Activated CD4-positive, alpha-beta T cell treated with anti-CD3 and anti-CD28 coated beads, Interleukin-10, Interleukin-2, amounts not matched to agents 100 ng/mL and 50 ng/mL, durations not matched to agents 16 hours and 8 hours (primary cell): ENCODE measurements around the gene TSC2.
A peak's percentile ranks its signal among the peaks of the same experiment; 100 is the strongest.
"Not testable (repeated sequence)": the region's sequence is repeated elsewhere in the genome, so short reads cannot be mapped to it uniquely, and the experiment has no call there.

Experiments
- DNase-seq: peaks from one replicate; pipeline ENCODE4 v3.0.0-alpha.2; 2020

Gene TSC2

DNA sequence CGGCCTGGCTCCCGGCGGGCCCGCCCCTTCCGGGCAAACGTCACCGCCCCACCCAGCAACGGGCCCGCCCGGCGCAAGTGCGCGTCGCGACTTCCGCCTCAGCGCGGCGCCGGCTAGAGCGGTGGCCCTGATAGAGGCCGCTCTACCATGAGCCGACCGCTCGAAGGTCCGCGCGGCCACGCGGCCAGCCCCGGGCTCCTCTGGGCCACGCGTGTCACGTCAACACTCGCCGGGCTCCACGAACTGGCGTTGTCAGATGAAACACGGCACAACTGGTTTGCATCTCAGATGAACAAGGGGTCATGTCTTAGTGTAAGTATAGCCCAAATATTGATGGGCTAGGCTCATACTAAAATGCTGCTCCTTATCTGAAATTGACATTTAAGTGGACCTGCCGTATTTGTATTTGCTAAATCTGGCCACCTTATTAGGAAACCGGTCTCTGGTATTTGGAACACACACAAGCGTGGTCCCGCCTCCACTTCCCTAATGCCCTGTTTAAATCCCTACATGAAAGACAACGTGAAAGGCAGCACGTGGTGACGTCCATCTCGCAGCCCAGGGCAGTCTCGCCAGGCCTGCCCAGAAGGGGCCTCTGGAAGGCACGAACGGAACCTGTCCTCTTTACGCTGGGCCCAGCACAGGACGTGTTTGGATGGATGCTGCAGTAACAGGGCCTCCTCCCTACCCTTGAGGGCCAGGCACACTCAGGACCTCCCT lies 37.8 kb upstream of the TSC2 start, which contains the start of gene ZNF598:
TSS of gene ZNF598 (minus strand) at position 31 of the 720 bp plus-strand sequence.
- peak; percentile 89 for DNase-seq

DNA sequence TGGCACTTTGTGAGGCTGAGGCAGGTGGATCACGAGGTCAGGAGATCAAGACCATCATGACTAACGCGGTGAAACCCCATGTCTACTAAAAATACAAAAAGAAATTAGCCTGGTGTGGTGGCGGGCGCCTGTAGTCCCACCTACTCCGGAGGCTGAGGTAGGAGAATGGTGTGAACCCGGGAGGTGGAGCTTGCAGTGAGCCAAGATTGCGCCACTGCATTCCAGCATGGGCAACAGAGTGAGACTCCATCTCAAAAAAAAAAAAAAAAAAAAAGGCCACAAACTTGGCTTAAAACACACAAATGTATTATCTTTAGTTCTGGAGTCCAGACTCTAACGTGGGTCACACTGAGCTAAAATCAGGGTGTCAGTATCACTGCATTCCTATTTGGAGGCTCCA lies 36.1 kb upstream of the TSC2 start:
- not testable (repeated sequence) for DNase-seq

DNA sequence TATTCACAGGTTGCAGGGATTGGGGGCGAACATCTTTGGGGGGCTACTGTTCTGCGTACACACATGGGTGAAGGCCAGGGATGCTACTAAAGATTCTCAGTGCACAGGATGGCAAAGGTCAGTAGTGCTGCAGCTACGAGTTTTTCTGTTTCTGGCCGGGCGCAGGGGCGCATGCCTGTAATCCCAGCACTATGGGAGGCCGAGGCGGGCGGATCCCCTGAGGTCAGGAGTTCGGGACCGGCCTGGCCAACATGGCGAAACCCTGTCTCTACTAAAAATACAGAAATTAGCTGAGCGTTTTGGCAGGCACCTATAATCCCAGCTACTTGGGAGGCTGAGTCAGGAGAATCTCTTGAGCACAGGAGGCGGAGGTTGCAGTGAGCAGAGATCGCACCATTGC lies 34.3 kb upstream of the TSC2 start:
- DNase-seq: no peak

DNA sequence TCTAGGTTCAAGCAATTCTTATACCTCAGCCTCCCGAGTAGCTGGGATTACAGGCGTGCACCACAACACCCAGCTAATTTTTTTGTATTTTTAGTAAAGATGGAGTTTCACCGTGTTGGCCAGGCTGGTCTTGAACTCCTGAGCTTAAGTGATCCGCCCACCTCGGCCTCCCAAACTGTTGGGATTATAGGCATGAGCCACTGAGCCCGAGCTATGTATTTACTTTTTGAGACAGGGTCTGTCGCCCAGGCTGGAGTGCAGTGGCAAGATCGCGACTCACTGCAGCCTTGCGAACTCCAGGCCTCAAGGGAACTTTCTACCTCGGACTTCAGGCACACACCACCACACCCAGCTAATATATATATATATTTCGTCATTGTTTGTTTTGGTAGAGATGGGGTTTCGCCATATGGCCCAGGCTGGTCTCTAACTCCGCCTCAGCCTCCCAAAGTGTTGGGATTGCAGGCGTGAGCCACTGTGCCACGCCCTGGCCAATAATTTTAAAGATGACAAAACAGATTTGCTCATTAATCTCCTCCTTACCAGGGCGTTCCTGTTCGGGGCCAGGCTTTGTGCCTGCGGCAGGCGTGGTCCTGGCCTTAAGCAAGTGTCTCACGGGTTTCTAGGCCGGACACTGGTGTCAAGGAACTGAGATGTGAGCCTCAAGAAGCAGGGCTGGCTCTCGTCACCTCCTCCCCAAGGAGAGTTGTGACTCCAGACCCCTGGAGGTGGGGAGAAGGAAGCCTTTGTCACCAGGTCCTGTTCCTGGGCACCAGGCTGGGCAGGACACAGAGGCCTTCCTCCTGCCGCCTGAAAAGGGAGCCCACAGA lies 32.5 kb upstream of the TSC2 start:
- DNase-seq: no peak

DNA sequence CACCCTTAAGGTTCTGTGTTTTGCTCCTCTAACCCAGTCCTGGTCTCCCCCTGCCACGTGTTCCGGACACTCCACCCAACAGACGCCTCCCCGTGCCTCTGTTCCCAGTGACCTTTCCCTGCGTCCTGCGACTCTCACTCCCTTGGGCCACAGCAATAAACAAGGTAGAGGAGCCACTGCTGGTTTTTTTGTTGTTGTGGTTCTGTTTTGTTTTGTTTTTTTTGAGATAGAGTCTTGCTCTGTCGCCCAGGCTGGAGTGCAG lies 31.9 kb upstream of the TSC2 start:
- no peak for DNase-seq

DNA sequence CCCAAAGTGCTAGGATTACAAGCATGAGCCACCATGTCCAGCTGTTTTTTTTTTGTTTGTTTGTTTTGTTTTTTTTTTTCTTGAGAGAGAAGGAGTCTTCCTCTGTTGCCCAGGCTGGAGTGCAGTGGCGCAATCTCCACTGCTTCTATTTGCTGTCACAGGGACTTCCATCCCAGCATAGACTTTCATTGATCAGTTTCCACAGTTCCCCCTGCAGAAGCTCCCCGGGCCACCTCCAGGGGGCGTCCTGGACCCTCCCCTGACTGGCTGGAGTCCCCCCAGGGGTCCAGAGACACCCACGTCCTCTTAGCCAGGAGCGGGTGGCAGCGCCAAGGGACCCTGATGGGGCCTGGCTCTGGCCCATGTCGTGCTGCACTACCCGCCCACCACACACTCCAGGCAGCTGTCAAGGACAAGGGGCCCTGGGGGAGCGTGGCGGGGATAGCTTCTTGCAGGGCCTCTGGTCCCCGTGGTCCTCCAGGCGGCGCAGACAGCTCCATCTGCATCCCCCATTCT lies 31.3 kb upstream of the TSC2 start:
- DNase-seq: no peak

DNA sequence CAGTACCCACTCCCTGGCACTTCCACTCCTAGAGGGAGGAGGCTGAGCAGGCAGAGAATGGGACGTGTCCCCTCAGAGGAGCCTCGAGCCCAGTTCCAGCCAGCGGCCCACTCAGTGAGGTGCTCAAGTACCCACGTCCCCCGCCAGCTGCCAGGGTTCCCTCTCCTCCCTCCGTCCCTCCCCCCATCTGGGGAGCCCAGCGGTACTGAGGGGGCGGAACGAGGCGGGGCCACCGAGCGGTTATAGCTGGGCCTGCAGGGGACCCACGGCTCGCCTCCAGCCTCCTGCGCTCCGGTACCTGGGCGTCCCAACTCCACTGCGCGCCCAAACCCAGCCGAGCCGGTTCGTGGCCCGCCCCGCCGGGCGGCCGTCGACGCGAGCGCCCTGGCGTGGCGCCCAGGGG lies 28.3 kb upstream of the TSC2 start, which contains the start of gene NPW:
TSS of gene NPW (plus strand) at position 268 of the 403 bp plus-strand sequence.
- no peak for DNase-seq

DNA sequence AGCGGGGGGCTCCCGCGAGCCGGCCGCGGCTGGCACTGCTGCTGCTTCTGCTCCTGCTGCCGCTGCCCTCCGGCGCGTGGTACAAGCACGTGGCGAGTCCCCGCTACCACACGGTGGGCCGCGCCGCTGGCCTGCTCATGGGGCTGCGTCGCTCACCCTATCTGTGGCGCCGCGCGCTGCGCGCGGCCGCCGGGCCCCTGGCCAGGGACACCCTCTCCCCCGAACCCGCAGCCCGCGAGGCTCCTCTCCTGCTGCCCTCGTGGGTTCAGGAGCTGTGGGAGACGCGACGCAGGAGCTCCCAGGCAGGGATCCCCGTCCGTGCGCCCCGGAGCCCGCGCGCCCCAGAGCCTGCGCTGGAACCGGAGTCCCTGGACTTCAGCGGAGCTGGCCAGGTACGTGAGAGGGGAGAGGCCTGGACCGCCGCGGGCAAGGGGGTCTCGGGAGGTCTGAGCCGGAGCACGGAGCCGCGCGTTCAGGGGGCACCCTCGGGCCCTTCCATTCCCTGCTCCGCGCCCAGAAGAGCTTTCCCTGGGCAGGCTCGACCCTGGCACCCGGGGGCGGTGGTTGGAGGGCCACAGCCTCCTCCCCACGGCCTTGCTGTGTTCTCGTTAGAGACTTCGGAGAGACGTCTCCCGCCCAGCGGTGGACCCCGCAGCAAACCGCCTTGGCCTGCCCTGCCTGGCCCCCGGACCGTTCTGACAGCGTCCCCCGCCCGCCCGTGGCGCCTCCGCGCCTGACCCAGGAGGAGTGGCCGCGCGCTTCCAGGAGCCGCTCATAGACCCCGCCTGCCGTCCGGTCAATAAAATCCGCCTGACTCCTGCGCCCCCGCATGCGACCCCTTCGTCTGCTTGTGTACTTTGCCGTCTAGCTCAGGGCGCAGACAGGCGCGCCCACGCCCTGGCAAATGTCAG lies 27.6 kb upstream of the TSC2 start:
- DNase-seq: no peak

DNA sequence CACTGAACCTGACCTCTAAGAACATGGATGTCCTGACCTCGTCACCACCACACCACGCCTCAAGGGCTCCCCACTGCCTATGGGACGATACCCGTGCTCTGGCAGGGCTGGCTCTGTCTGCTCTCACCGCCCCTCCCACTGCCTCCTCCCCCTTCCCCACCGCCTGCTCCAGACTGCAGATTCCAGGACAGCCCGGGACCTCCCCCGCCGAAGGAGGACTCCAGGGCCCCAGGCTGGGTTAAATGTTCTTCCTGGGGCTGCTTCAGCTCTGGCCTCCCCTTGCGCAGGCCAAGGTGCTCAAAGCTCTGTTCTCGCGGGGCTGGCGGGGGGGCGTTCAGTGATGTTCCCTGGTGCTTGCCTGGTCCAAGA lies 25.1 kb upstream of the TSC2 start:
- DNase-seq: peak; percentile 31

DNA sequence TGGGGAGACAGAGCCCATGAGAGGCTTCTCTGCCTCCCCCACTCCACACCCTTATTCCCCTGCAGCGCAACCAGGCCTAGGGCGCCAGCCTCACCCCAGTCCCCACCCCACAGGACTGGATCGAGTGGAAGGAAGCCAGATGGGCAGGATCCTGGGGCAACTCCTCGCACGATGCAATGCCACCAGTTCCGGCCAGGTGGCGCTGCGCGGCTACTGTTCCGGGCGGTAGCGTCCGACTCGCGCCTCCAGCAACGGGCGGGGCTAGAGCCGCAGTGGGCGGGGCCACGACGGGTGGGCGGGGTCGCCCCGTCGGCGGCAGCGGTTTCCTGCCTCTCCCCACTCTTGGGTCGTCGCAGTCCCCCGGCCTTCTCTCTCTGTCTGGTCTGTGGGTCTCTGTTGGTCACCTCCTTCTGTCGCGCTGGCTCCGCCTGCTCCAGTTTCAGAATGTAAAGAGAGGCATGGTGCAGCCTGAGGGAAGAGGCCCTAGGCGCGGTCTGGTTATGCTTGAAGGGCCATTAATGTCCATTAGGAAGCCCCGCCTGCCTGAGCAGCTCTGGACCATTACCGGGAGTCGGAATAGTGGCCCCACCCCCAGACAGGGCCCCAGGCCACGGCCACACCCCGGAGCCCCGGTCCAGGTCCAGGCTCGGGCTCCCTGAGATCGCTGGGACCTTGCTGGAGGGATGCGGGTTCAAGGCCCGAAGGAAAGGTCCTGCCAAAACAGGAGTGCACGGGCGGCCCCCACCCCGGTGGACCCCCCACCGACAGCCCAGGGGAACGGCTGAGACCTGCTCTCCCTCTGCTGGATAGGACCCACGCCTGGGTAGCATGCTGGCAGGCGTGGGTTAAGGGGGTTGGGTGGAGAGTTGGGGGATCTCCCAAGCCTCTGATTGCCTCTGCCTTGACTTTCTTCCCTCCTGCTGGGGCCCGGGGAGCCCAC lies 24.4 kb upstream of the TSC2 start:
- DNase-seq: peak; percentile 96

DNA sequence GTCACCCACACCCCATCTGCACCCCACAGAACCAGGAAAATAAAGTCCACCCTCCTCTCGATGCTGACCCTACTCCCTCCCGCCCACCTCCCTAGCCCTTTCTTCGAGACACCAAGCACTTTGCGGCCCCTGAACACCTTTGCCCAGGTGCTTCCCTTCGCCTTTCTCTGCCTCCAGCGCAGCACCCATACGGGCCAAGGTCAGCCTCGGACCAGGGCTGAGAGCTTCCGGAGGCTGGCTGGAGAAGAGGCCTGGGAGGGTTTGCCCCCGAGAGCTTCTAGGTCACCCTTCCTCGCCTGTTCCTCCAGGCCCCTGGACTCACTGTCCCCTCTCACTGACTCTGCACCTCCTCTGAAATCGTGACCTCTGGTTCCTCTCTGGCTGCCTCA lies 23.8 kb upstream of the TSC2 start:
- no peak for DNase-seq

DNA sequence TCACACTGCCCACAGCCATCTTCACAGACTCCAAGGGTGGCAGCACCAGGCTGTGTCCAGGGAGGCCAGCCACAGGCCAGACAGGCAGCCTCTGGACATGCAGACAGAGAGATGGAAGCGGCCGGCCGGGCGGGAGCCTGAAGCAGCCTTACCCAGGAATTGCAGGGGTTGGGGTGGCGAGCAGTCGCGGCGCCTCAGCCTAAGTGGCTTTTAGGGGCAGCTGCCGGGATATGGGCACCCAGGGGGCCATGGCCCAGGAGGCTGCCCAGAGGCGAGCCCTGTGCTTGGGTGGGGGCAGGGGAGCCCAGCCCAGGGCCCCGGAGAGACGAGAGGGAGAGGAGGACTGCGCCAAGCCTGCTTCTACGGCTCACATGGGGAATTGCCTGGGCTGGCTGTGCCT lies 22.5 kb upstream of the TSC2 start:
- DNase-seq: no peak

DNA sequence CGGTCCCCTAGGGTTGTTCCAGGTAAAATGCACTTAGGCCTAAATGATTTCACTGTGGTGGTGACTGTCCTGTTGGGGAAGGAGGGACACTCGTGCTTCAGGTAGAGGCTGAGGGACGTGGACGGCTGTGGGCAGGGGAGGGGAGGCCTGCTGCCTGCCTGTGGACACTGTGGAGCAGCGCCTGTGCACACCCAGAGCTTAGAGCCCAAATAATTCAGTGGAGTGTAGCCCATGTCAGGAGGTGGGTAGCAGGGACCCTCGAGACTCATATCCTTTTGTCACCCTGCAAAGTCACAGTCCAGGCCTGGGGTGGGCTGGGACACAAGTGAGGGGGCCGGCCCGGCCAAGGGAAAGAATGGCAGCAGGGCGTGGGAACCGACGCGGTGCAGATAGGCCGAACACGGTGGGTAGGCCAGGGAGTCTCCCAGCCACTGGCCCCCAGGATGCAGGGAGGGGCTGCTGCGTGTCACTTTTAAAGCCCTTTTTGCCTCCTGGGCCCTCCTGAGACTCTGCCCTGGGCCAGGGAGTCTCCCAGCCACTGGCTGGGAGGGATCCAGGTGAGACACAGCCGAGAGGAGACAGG lies 21.8 kb upstream of the TSC2 start:
- no peak for DNase-seq

DNA sequence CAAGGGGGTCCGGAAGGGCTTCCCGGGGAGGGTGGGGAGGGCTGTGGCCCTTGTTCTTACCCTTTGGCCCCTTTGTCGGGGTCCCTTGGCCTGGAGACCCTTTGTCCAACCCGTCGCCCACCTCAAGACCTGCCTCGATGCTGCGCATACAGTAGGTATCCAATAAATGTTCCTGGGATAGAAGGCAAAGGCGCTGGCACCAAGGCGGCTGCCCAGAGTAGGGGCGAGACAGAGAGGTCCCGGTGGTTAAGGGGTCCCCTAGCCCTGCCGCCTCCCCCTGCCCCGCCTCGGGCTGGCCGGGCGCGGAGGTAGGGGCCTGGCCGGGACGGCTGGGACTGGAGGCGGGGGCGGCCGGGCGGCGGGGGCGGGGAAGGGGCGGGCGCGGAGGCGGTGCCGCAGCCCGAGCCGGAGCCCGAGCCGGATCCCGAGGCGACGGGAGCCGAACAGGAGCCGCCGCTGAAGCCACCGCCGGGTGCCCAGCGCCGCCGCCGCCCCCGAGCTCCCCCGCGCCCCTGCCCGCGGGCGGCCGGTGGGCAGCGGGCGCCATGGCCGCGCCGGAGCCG lies 21.2 kb upstream of the TSC2 start, which contains the start of gene NHERF2:
TSS of gene NHERF2 (plus strand) at position 442 of the 563 bp plus-strand sequence. CDS start at position 546, 104 bp downstream.
- DNase-seq: no peak

DNA sequence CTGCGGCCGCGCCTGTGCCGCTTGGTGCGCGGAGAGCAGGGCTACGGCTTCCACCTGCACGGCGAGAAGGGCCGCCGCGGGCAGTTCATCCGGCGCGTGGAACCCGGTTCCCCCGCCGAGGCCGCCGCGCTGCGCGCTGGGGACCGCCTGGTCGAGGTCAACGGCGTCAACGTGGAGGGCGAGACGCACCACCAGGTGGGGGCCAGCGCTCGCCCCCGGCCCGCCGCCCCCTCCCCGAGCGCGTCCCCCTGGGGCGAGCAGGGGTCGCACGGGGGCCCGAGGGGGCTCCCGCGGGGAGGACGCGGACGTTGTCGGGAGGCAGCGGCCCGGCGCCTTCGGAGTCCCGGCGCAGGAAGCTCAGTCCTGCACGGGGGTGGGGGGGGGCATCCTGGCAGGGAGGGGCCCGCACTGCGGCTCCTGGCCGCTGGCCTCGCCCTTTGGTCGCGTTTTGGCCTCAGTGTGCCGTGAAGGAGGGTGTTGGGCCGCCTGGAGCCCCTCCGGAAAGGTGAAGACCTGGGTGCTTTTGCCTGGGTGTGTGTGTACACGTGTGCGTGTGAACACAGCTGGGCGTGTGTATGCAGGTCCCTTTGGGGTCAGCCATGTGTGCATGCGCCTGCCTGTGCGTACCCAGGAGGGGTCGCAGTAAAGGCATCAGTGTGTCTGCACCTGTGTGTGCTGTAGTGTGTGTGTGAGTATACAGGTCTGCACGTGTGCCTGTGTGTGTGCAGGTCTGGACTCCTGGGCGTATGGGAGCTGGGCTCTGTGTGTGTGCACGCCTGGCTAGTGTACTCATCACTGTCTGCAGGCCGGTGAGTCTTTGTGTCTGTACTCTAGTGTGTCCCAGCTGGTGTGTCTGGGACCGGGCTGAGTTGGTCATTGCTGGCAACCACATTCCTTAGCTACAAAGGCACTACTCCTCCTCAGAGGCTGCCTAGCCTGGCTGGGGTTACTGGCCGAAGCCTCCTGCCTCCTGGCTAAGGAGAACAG lies 20.5 kb upstream of the TSC2 start:
- no peak for DNase-seq

DNA sequence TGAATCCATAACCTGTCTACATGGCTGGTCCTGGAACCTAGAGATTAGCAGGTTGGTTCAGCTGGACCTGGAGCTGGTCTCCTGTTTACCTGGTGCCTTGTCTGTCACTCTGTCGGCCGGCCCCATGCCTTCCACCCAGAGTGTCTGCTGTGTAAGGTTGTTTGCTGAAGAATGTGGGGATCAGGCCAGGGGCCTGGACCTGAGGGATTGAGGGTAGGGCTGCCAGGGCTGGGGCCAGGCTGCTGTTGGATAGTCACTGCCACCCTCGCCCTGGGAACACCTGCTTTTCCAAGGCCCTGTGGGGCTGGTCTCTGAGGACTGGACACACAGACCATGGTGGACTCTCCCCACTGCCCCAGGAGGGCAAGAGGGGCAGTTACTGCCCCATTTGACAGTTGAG lies 19.6 kb upstream of the TSC2 start:
- DNase-seq: no peak

DNA sequence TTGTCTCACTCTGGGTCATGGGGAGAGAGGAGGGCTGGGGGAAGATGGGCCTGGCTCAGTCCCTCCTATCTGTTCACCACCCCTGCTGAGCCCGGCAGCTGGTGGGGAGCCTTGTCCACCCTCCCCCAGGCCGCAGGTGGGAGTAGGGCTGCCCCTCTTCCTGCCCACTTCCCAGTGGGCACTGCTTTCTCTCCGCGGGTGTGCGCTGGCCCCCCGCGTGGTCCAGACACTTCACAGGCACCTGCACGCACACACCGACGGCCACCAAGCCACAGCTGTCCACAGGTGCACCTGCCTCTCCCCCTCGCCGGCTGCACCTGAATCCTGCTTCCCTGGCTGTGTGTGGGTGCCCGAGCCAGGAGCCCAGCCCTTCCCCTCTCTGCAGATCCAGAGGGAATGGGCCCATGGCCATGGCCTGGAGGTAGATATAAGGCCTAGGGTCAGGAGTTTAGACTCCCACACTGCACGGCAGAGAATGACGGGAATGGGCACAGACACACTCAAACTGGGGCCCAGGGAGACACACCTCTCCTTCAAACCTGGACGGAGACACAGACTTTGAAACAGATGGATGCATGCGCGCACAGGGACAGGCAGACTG lies 19.1 kb upstream of the TSC2 start:
- no peak for DNase-seq

DNA sequence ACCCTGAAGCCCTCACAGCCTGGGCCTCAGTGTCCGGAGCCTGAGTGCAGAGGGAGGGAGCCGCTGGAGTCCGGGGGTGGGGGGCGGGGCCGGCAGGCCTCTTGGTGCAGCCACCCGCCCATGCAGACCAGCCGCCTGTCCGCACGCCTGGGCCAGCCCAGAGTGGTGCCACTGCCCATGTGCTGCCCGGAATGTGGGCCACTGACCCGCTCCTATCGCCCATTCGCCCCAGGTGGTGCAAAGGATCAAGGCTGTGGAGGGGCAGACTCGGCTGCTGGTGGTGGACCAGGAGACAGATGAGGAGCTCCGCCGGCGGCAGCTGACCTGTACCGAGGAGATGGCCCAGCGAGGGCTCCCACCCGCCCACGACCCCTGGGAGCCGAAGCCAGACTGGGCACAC lies 18.4 kb upstream of the TSC2 start:
- no peak for DNase-seq

DNA sequence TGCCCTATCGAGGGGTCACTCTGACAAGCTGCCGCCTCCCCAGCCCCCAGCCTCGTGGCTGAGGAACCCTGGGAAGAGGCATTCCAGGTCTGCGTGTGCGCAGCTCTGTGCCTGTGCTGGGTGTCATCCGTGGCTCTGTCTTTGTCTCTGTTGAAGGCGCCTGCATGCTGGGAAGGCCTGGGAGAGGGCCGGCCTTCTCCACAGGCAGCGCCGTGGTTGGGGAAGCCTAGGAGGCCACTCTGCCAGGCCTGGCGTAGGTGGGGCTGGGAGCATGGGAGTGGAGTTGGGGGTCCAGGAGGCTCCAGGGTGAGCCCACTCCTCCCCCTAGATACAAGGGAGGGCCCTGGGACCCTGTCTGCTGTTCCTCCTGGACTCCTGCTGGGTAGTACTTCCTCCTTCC lies 17.7 kb upstream of the TSC2 start:
- no peak for DNase-seq
